ENCODE data around the gene WDR83. TPM values are rescaled to one million over a fixed set of nuclear protein-coding genes. Genes with fewer than 3 reads are reported as not detected.
A peak's percentile ranks its signal among the peaks of the same experiment; 100 is the strongest.
"Not testable (repeated sequence)": the region's sequence is repeated elsewhere in the genome, so short reads cannot be mapped to it uniquely, and the experiment has no call there.

WDR83 gene
- polyA plus RNA-seq (ENCODE audit: insufficient read length in 4 of 4), result 10 to 100 TPM; 14.1 to 21.4 (median 15.0) TPM

DNA sequence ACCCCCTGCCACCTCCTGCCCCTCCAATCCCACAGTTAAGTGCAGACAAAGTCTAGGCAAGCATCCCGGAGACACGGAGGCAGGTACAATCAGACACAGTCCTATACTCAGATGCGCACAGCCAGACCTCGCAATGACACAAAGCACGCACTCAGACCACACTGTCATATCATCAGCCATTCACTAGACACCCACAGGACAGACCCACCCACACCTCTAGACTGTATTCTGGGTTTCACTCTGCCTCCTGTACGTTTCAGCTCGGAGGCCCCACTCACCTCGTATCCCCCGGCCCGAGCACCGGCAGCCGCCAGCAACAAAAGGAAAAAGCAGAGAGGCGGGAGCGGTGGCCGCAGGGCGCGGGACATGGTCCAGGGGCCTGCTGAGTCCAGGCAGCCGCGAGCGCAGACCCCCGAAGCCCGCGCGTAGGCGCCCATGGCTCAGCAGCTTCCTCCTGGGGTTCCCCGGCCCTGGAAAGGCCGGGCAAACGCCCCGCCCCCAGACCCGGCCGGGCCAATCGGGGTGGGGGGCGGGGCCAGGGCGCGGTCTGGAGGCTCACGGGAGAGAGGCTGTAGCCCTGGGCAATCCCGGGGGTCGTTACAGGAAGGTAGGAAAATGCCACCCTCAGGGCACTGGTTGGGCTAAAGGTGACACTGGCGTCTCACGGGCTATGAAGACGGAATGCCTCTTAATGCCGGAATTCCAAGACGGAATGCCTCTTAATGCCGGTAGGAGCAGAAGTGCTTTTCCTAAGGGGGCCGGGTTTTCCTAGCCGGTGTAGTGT lies at the start of gene WDR83, which contains the start of gene MAN2B1:
WDR83 (plus strand) TSS at position 543 of the 784 bp plus-strand sequence. CDS start 2,984 bp downstream, outside the sequence.
MAN2B1 (minus strand) TSS at position 478 of the 784 bp plus-strand sequence; CDS start at position 437, 41 bp downstream.
- DNase-seq (ENCODE audit: low read depth in 4 of 4, low spot score in 3 of 4), result peak in 3 of 4 donors; percentile 67 to 70 (median 68)

GRCh38 chr19:12617646-12618045 lies 49.0 kb upstream of the WDR83 start:
- no peak for DNase-seq (ENCODE audit: low read depth in 4 of 4, low spot score in 3 of 4)

DNA sequence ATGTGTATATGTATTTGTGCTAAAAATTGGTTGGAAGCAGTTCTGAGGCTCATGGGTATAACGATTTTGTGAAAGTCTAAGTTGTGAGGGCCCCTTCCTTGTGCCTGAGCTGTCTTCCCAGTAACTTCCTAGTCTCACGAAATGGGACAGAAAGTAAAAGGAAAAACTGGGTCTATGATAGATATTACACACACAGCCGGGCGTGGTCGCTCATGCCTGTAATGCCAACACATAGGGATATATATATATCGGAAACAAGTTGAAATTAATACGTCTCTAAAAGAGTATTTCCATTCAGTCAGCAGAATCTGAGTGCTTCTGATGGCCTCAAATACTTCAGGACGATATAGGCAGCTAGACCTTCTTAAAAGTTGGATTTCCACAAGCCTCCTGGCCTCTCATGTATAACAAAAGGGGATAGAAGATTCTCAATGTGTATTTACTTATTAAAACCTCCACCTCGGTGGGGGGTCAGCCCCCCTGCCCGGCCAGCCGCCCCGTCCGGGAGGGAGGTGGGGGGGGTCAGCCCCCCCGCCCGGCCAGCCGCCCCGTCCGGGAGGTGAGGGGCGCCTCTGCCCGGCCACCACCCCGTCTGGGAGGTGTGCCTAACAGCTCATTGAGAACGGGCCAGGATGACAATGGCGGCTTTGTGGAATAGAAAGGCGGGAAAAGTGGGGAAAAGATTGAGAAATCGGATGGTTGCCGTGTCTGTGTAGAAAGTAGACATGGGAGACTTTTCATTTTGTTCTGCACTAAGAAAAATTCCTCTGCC lies 45.2 kb upstream of the WDR83 start:
- DNase-seq (ENCODE audit: low read depth in 4 of 4, low spot score in 3 of 4), result not testable (repeated sequence)

DNA sequence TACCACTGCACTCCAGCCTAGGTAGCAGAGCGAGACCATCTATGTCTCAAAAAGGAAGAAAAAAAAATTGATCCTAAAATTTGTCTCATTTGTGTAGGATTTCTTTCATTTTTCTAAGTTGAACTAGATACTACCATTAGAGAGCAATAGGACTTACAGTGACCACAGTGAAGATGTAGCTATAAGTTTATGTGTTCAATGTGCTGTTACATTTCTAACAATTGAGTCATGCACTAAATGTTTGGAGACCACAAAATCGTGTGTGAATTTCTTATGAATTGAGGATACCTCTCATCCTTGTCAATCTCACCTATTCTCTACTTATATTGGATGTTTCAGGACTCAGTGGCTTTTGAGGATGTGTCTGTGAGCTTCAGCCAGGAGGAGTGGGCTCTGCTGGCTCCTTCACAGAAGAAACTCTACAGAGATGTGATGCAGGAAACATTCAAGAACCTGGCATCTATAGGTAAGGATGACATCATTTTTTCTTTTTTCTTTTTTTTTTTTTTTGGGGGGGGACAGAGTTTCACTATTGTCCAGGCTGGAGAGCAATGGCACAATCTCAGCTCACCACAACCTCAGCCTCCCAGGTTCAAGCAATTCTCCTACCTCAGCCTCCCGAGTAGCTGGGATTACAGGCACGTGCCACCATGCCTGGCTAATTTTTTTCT lies 43.1 kb upstream of the WDR83 start:
- no peak for DNase-seq (ENCODE audit: low read depth in 4 of 4, low spot score in 3 of 4)

DNA sequence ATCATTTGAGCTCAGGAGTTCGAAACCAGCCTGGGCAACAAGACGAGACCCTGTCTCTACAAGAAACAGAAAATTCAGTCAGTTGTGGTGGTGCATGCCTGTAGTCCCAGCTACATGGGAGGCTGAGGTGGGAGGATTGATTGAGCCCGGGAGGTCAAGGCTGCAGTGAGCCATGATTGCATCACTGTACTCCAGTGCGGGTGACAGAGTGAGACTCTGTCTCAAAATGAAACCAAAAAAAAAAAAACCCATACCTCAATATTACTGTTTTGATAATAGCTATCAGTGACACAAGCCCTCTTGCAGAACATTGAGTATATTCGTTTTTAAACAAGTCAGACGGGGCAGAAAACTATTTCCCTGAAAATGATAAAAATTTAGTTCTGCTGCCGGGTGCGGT lies 39.6 kb upstream of the WDR83 start:
- no peak for DNase-seq (ENCODE audit: low read depth in 4 of 4, low spot score in 3 of 4)

DNA sequence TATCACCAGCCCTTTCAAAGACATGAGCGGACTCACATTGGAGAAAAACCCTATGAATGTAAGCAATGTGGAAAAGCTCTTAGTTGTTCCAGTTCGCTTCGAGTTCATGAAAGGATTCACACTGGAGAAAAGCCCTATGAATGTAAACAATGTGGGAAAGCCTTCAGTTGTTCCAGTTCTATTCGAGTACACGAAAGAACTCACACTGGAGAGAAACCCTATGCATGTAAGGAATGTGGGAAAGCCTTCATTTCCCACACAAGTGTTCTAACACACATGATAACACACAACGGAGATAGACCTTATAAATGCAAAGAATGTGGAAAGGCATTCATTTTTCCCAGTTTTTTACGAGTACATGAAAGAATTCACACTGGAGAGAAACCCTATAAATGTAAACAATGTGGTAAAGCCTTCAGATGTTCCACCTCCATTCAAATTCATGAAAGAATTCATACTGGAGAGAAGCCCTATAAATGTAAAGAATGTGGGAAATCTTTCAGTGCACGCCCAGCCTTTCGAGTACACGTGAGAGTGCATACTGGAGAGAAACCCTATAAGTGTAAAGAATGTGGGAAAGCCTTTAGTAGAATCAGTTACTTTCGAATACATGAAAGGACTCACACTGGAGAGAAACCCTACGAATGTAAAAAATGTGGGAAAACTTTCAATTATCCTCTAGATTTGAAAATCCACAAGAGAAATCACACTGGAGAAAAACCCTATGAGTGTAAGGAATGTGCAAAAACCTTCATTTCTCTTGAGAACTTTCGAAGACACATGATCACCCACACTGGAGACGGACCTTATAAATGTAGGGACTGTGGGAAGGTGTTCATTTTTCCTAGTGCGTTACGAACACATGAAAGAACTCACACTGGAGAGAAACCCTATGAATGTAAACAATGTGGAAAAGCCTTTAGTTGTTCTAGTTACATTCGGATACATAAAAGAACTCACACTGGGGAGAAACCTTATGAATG lies 38.3 kb upstream of the WDR83 start:
- DNase-seq (ENCODE audit: low read depth in 4 of 4, low spot score in 3 of 4), result no peak

DNA sequence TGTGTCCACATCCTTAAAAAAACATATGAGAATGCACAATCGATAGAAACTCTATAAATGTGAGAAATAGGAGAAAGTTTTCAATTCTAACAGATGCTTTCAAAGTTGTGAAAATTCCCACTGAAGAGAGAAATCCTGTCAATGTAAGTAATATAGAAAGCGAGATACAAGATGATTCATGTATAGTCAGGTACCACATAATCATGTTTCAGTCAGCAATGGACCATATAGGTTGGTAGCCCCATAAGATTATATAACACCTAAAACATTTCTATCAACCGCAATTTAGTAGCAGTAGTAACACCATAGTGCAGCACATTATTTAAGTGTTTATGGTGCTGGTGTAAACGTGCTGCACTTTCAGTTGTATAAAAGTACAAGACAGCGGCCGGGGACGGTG lies 37.4 kb upstream of the WDR83 start:
- no peak for DNase-seq (ENCODE audit: low read depth in 4 of 4, low spot score in 3 of 4)

DNA sequence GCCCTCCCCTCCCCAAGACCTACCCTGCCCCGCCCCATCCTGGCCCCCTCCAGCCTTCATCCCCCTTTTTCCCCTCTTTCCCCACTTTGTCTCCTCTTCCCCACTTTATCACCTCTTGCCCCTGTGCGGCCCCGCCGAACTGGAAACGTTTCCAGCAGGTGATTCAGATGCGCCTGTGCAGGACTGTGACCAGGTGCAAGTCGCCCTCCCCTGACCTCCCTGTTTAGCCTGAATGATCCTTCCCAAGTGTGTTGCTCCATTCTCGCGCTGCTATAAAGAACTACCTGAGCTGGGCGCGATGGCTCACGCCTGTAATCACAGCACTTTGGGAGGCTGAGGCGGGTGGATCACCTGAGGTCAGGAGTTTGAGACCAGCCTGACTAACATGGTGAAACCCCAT lies 30.0 kb upstream of the WDR83 start:
- DNase-seq (ENCODE audit: low read depth in 4 of 4, low spot score in 3 of 4), result no peak

GRCh38 chr19:12638611-12639182 lies 27.9 kb upstream of the WDR83 start:
- no peak for DNase-seq (ENCODE audit: low read depth in 4 of 4, low spot score in 3 of 4)

DNA sequence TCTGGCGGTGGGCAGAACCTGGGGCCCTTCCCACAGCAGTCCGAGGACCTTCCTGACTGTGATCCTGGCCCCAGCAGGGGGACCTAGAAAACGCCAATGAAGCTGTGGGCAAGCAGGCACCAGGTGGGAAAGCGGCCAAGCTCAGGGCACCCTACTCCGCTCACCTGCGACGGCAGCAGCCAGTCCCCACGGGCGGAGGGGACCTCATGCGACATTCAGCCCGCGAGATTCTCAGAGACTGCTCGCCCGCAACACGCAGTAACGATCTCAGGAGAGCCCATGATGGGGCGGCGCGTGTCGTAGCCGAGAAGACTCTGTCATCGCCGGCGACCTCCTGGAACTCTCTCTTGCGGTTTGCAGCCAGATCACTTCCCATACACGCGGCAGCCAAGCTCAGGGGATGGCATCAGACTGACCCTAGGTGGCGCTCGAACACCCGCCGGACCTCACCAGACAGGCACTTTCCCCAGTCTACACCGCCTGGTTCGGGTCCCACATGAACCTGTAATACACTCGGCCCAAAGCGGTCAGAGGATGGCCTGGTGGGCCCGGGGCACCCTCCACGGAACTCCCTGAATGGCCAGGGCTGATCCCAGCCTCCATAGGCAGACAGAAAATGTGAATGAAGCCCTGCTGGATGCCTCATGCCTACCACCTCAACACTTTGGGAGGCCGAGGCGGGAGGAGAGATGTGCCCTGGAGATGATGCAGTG lies 26.6 kb upstream of the WDR83 start:
- peak; percentile 50 to 65 (median 55) for DNase-seq (ENCODE audit: low read depth in 4 of 4, low spot score in 3 of 4)

GRCh38 chr19:12641456-12641855 lies 25.2 kb upstream of the WDR83 start:
- no peak for DNase-seq (ENCODE audit: low read depth in 4 of 4, low spot score in 3 of 4)

DNA sequence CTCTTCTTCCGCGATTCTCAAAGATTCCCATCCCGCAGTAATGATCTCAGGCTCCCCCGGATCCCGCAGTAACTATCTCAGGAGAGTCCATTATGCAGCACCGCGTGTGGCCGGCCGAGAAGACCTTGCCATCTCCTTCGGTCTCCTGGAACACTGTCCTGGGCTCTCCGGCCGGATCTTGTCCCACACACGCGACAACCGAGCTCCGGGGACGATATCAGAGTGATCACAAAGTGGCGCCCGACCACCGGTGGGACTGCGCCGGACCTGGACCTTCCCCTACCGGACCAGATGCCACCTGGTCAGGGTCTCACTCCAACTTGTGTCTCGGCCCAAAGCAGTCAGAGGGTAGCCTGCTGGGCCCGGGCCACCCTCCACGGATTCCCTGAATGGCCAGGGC lies 24.1 kb upstream of the WDR83 start:
- no peak for DNase-seq (ENCODE audit: low read depth in 4 of 4, low spot score in 3 of 4)

GRCh38 chr19:12643716-12644115 lies 22.9 kb upstream of the WDR83 start:
- not testable (repeated sequence) for DNase-seq (ENCODE audit: low read depth in 4 of 4, low spot score in 3 of 4)

DNA sequence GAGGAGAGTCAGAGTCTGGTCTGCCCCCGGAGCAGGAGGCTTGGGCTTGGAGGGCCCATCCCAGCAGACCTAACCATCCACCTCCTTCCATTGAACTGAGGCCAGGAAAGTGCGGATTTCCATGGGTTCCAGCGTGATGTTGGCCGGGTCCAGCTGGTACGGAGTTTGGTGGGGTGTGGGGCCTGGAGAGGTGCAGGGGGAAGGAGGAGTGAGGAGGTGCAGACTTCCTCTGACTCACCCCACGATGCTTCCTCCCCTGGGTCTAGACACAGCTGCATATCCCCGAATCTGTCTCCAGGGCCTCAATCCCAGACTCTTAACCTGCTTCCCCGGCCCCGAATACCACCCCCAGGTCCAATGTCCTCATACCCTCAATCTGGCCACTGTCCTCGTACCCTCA lies 20.1 kb upstream of the WDR83 start:
- DNase-seq (ENCODE audit: low read depth in 4 of 4, low spot score in 3 of 4), result no peak

DNA sequence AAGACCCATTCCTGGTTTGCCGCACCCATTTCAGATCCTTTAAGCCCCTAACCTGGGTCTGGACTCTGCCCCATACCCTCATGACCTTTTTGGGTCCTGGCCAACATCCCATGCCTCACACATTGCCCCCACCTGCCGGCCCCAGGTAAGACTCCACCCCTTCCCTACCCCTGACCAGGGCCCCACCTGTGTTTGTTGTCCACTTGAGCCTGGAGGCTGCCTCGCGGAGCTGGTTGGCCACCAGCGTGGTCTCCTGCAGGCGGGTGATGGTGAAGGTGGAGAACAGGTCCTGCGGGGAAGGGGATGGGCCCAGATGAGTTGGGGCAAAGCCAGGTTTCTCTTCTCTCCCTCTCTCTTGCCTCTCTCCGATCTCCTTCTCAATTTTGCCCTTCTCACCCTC lies 19.6 kb upstream of the WDR83 start:
- DNase-seq (ENCODE audit: low read depth in 4 of 4, low spot score in 3 of 4), result no peak

DNA sequence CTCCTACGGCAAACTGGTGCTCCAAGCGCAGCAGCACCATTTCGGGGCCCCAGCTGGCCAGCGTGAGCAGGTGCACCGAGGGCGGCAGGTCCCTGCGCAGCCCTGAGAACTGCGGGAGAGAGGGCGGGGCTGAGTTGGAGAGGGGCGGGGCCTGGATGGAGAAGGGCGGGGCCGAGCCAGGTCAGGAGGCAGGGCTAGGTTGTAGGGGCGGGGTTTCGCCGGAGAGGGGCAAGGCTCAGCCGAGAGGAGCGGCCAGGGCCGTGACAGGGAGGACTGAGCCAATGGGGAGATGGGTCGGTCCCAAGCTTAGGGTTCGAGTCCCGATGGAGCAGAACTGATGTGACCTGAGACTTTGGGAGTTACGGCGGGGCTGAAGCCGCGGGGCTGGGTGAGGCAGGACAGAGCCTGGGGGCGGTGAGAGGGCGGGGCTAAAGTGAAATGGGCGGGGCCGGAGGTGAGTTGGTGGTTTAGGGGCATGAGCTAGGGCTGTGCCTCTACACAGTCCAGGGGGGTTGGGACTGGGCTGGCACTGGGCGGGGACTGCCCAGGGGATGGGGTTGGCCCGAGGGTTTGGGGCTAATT lies 19.0 kb upstream of the WDR83 start:
- DNase-seq (ENCODE audit: low read depth in 4 of 4, low spot score in 3 of 4), result no peak

GRCh38 chr19:12648088-12648487 lies 18.5 kb upstream of the WDR83 start:
- DNase-seq (ENCODE audit: low read depth in 4 of 4, low spot score in 3 of 4), result no peak

DNA sequence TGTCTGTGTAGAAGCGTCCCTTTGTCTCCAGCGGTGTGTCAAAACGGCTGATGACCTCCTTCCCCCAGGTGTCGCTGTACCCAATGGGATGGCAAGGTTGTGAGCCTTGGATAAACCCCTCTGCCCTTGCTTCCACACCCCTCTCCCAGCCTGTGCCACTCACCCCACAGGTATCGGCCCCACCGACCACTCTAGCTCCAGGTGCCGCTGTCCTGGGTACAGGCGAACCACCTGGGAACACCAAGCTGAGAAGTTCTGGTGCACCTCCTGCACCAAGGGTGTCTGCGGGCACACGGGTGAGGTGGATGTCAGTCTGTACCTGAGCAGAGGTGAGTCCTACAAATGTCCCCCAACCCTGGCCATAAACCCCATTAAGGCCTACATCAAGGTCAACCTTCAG lies 16.7 kb upstream of the WDR83 start:
- DNase-seq (ENCODE audit: low read depth in 4 of 4, low spot score in 3 of 4), result no peak

GRCh38 chr19:12652219-12652618 lies 14.4 kb upstream of the WDR83 start:
- no peak for DNase-seq (ENCODE audit: low read depth in 4 of 4, low spot score in 3 of 4)
